ENCODE results near the gene TRIM44. TPM values are rescaled to one million over a fixed set of nuclear protein-coding genes. Genes with fewer than 3 reads are reported as not detected.
"Not testable (repeated sequence)": the region's sequence is repeated elsewhere in the genome, so short reads cannot be mapped to it uniquely, and the experiment has no call there.

Gene TRIM44
- total RNA-seq, 4 donors from 2014 or later = 27.4 to 73.4 (median 53.7) TPM

DNA sequence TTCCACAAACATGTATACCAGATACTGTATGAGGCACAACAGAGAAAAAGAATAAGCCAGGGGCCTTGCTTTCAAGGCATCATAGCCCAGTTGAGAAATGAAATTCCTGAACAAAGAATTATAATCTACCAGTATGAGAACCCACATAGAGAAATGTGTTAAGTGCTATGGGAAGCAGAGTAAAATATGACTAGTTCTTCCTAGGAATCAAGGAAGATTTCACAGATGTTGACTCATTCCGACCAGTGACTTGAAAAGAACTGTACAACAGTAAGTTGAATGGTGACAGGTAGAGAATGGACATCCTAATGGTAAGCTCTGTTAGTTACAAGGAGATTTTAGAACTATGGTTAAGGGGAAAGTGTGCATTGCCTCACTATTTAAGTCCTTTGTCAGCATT lies 102.6 kb downstream of the TRIM44 start:
- TF ChIP-seq, protein P1, sequence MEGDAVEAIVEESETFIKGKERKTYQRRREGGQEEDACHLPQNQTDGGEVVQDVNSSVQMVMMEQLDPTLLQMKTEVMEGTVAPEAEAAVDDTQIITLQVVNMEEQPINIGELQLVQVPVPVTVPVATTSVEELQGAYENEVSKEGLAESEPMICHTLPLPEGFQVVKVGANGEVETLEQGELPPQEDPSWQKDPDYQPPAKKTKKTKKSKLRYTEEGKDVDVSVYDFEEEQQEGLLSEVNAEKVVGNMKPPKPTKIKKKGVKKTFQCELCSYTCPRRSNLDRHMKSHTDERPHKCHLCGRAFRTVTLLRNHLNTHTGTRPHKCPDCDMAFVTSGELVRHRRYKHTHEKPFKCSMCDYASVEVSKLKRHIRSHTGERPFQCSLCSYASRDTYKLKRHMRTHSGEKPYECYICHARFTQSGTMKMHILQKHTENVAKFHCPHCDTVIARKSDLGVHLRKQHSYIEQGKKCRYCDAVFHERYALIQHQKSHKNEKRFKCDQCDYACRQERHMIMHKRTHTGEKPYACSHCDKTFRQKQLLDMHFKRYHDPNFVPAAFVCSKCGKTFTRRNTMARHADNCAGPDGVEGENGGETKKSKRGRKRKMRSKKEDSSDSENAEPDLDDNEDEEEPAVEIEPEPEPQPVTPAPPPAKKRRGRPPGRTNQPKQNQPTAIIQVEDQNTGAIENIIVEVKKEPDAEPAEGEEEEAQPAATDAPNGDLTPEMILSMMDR (IDR thresholded peaks at IDR 0.05) = no peak
- TF ChIP-seq POLR2A (IDR thresholded peaks at IDR 0.05; ENCODE audit: low read depth) (no peak), EP300 (IDR thresholded peaks at IDR 0.05) (no peak), POLR2AphosphoS5 (IDR thresholded peaks at IDR 0.05) (no peak)
- Histone ChIP-seq H3K27ac (replicated peaks in 1 of 4) (no peak overlapping the region), H3K9me3 (no peaks in the 10 kb centered on the region), H3K4me1 (peaks cover 13 to 27% (median 21%) of the 10 kb centered on the region in 4 donors), H3K4me3 (no peak overlapping the region), H3K27me3 (no peaks in the 10 kb centered on the region), H3K36me3 (no peaks in the 10 kb centered on the region)
- no peak for DNase-seq (ENCODE audit: extremely low spot score)
- intact Hi-C loops (cut with DNase I) = no loop called here
- WGBS = 100% methylated on average over 1 of the region's 1 CpG

DNA sequence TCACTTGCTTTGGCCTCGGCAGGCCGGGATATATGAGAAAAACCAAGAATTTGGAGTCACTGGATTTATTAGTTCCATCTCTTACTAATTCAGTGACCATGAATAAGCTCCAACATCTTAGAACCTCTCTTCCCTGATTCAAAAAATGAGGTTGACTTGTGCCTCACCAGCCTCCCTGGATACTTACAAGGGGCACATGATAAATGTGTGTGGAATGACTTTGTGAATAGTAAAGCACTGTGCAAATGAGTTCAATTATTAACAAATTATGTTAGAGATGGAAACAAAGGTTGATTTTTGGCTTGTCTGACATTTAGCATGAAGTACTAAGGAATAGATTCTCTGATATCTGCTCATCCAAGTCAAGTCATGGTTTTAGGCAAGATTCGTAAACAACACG lies 104.1 kb downstream of the TRIM44 start:
- intact Hi-C loops (cut with DNase I) = no loop called here
- Histone ChIP-seq H3K9me3 (no peaks in the 10 kb centered on the region), H3K27ac (replicated peaks in 1 of 4) (no peak overlapping the region), H3K4me3 (no peak overlapping the region), H3K36me3 (no peaks in the 10 kb centered on the region), H3K4me1 (peaks cover 10 to 21% (median 18%) of the 10 kb centered on the region in 4 donors), H3K27me3 (no peaks in the 10 kb centered on the region)
- TF ChIP-seq EP300 (IDR thresholded peaks at IDR 0.05) (no peak), POLR2AphosphoS5 (IDR thresholded peaks at IDR 0.05) (no peak), POLR2A (IDR thresholded peaks at IDR 0.05; ENCODE audit: low read depth) (no peak)
- TF ChIP-seq, protein P1 (IDR thresholded peaks at IDR 0.05) = no peak
- 94% methylated on average over 4 of the region's 4 CpGs for WGBS
- no peak for DNase-seq (ENCODE audit: extremely low spot score)

DNA sequence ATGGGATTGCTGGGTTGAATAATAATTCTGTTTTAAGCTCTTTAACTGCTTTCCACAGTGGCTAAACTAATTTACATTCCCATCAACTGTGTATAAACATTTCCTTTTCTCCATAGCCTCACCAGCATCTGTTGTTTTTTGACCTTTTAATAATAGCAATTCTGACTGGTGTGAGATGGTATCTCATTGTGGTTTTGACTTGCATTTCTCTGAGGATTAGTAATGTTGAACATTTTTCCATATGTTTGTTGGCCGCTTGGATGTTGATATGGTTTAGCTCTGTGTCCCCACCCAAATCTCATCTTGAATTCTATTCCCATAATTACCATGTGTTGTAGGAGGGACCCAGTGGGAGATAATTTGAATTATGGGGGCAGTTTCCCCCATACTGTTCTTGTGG lies 107.8 kb downstream of the TRIM44 start:
- H3K4me1 ChIP-seq; H3K27ac ChIP-seq (replicated peaks in 1 of 4); DNase-seq (ENCODE audit: extremely low spot score); intact Hi-C loops (cut with DNase I); H3K27me3 ChIP-seq; H3K9me3 ChIP-seq; H3K36me3 ChIP-seq; H3K4me3 ChIP-seq: not testable (repeated sequence)
- WGBS = 95% methylated on average over 1 of the region's 1 CpG

DNA sequence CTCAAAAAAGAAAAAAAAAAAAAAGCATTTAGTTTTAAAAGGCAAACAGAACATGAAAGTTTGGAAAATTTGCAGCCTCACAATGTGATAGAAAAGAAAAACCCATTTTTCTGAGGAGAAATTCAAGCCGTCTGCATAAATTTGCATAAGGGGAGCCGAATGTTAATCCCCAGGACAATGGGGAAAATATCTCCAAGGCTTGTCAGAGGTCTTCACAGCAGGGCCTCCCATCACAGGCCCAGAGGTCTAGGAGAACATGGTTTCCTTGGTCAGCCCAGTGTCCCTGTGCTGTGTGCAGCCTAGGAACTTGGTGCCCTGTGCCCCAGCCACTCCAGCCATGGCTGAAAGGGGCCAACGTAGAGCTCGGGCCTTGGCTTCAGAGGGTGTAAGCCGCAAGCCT lies 109.1 kb downstream of the TRIM44 start:
- intact Hi-C loops (cut with DNase I) = no loop called here
- 97% methylated on average over 5 of the region's 5 CpGs for WGBS

DNA sequence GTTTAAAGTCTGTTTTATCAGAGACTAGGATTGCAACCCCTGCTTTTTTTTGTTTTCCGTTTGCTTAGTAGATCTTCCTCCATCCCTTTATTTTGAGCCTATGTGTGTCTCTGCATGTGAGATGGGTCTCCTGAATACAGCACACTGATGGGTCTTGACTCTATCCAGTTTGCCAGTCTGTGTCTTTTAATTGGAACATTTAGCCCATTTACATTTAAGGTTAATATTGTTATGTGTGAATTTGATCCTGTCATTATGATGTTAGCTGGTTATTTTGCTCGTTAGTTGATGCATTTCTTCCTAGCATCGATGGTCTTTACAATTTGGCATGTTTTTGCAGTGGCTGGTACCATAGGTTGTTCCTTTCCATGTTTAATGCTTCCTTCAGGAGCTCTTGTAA lies 114.7 kb downstream of the TRIM44 start:
- DNase-seq (ENCODE audit: extremely low spot score); H3K27me3 ChIP-seq; H3K9me3 ChIP-seq; H3K4me3 ChIP-seq; H3K27ac ChIP-seq (replicated peaks in 1 of 4); intact Hi-C loops (cut with DNase I); H3K36me3 ChIP-seq: not testable (repeated sequence)
- peaks cover 9 to 14% (median 13%) of the 10 kb centered on the region in 4 donors for H3K4me1 ChIP-seq
- 100% methylated on average over 2 of the region's 3 CpGs for WGBS

More for the DNA sequence above, 109.1 kb downstream of the TRIM44 start:
- no peak for DNase-seq (ENCODE audit: extremely low spot score)
- no peak overlapping the region for H3K27ac ChIP-seq (replicated peaks in 1 of 4)
- no peak for TF ChIP-seq POLR2AphosphoS5 (IDR thresholded peaks at IDR 0.05)
- TF ChIP-seq, protein P1 (IDR thresholded peaks at IDR 0.05) = no peak
- no peak for TF ChIP-seq POLR2A (IDR thresholded peaks at IDR 0.05; ENCODE audit: low read depth)
- TF ChIP-seq EP300 (IDR thresholded peaks at IDR 0.05) = no peak
- no peaks in the 10 kb centered on the region for H3K27me3 ChIP-seq
- no peaks in the 10 kb centered on the region for H3K4me1 ChIP-seq
- no peaks in the 10 kb centered on the region for H3K36me3 ChIP-seq
- no peak overlapping the region for H3K4me3 ChIP-seq
- H3K9me3 ChIP-seq = peaks cover 0 to 5% (median 0%) of the 10 kb centered on the region in 4 donors

DNA sequence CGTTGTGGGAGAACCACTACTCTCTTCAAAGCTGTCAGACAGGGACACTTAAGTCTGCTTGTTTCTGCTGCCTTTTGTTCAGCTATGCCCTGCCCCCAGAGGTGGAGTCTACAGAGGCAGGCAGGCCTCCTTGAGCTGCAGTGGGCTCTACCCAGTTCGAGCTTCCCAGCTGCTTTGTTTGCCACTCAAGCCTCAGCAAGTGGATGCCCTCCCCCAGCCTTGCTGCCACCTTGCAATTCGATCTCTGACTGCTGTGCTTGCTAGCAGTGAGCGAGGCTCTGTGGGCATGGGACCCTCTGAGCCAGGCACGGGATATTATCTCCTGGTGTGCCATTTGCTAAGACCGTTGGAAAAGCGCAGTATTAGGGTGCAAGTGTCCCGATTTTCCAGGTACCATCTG lies 116.4 kb downstream of the TRIM44 start:
- WGBS = 99% methylated on average over 7 of the region's 8 CpGs
- H3K9me3 ChIP-seq; H3K4me3 ChIP-seq; H3K27me3 ChIP-seq; H3K27ac ChIP-seq (replicated peaks in 1 of 4); intact Hi-C loops (cut with DNase I); H3K36me3 ChIP-seq: not testable (repeated sequence)
- H3K4me1 ChIP-seq = peaks cover 9 to 14% (median 13%) of the 10 kb centered on the region in 4 donors
- DNase-seq (ENCODE audit: extremely low spot score) = peak; percentile 5
